Chondrocyte (in vitro differentiated cells): ENCODE data around the gene RALGAPA2. TPM values are rescaled to one million over a fixed set of nuclear protein-coding genes. Genes with fewer than 3 reads are reported as not detected.

Experiments
- DNase-seq: peaks from one replicate; pipeline ENCODE4 v3.0.0; 2021; ENCODE audit warnings: mixed read lengths, low spot score
- H3K27ac Mint-ChIP-seq: one replicate; pipeline ENCODE4 v1.8.0; 2021; ENCODE audit warnings: mild to moderate bottlenecking, moderate library complexity, mixed read lengths; ENCODE audit not compliant: unreplicated experiment
- H3K27me3 Mint-ChIP-seq: 2 replicates; pipeline ENCODE4 v1.8.0; 2021; ENCODE audit warnings: low read depth, mixed read lengths
- H3K36me3 Mint-ChIP-seq: 2 replicates; pipeline ENCODE4 v1.8.0; 2021; ENCODE audit warnings: low read depth, mixed read lengths
- H3K4me1 Mint-ChIP-seq: 2 replicates; pipeline ENCODE4 v1.8.0; 2021; ENCODE audit warnings: low read depth, mild to moderate bottlenecking, mixed read lengths
- H3K4me3 Mint-ChIP-seq: one replicate; pipeline ENCODE4 v1.8.0; 2021; ENCODE audit warnings: mild to moderate bottlenecking, moderate library complexity, mixed read lengths; ENCODE audit not compliant: unreplicated experiment
- H3K9me3 Mint-ChIP-seq: 2 replicates; pipeline ENCODE4 v1.8.0; 2021; ENCODE audit warnings: low read depth, mixed read lengths
- total RNA-seq: library from RNA; stranded (reverse); gene quantifications from 3 replicates; pipeline ENCODE4 v1.2.1, GENCODE V29; 2021
- TF ChIP-seq, protein P1 (sequence below): fragments of 200-600 bp; sonication (generic); IDR thresholded peaks from 2 replicates; pipeline ENCODE4 v1.5.0; 2021; ENCODE audit warnings: antibody characterized with exemption, mild to moderate bottlenecking, moderate library complexity

RALGAPA2 gene
- total RNA-seq, 1 donor from 2014 or later = 9.5 TPM

DNA sequence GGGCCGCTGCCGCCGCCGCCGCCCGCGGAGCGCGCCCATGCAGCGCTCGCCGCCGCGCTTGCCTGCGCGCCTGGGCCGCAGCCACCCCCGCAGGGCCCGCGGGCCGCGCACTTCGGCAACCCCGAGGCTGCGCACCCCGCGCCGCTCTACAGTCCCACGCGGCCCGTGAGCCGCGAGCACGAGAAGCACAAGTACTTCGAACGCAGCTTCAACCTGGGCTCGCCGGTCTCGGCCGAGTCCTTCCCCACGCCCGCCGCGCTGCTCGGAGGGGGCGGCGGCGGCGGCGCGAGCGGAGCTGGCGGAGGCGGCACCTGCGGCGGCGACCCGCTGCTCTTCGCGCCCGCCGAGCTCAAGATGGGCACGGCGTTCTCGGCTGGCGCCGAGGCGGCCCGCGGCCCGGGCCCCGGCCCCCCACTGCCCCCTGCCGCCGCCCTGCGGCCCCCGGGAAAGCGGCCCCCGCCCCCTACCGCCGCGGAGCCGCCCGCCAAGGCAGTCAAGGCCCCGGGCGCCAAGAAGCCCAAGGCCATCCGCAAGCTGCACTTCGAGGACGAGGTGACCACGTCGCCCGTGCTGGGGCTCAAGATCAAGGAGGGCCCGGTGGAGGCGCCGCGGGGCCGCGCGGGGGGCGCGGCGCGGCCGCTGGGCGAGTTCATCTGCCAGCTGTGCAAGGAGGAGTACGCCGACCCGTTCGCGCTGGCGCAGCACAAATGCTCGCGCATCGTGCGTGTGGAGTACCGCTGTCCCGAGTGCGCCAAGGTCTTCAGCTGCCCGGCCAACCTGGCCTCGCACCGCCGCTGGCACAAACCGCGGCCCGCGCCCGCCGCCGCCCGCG is 343.8 kb downstream of the RALGAPA2 start:
- Mint-ChIP-seq H3K4me3 (no peak overlapping the region), H3K27me3 (peaks cover 62% of the 10 kb centered on the region), H3K27ac (no peak overlapping the region), H3K9me3 (no peaks in the 10 kb centered on the region), H3K36me3 (no peaks in the 10 kb centered on the region), H3K4me1 (peaks cover 14% of the 10 kb centered on the region)
- TF ChIP-seq, protein P1, sequence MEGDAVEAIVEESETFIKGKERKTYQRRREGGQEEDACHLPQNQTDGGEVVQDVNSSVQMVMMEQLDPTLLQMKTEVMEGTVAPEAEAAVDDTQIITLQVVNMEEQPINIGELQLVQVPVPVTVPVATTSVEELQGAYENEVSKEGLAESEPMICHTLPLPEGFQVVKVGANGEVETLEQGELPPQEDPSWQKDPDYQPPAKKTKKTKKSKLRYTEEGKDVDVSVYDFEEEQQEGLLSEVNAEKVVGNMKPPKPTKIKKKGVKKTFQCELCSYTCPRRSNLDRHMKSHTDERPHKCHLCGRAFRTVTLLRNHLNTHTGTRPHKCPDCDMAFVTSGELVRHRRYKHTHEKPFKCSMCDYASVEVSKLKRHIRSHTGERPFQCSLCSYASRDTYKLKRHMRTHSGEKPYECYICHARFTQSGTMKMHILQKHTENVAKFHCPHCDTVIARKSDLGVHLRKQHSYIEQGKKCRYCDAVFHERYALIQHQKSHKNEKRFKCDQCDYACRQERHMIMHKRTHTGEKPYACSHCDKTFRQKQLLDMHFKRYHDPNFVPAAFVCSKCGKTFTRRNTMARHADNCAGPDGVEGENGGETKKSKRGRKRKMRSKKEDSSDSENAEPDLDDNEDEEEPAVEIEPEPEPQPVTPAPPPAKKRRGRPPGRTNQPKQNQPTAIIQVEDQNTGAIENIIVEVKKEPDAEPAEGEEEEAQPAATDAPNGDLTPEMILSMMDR = no peak
- no peak for DNase-seq

DNA sequence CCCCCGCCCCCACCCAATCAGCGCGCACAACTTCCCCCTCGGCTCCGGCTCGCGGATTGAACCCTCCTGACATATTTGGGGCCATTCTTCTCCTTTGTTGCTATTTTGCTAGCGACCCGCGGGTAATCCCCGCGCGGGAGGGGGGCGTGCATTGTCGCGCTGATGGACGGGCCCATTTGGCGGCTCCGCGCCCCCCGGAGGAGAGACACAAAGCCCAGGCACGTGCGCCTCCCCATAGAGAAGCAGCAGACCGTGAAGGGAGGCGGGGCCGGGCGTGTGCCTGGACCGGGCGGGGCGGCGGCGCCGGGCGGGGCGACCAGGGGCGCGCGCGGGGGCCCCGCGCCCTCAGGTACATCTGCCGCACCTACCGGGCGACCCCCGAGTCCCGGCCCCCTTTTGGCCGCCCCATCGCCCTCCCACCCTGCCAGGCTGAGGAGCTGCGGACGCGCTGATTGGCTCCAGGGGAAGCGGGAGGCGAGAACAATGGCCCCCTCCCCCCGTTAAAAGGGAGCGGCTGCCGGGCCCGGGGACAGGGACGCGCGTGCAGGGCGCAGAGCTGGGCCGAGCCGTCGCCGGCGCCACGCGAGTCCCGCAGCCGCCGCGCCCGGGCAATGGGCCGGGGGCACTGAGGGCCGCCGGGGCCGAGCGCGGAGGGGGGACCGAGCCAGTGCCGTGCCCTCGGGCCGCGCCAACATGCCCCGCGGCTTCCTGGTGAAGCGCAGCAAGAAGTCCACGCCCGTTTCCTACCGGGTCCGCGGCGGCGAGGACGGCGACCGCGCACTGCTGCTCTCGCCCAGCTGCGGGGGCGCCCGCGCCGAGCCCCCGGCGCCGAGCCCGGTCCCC is 344.6 kb downstream of the RALGAPA2 start, which contains the start of gene INSM1:
TSS of gene INSM1 (plus strand) at position 530 of the 843 bp plus-strand sequence. CDS start at position 694, 164 bp downstream.
- no peak within 1 kb of the TSS for H3K27ac Mint-ChIP-seq
- H3K4me3 Mint-ChIP-seq = peak within 1 kb of the TSS; percentile 49
- peaks cover 62% of the 10 kb centered on the region for H3K27me3 Mint-ChIP-seq
- DNase-seq = no peak
- peaks cover 14% of the 10 kb centered on the region for H3K4me1 Mint-ChIP-seq
- H3K36me3 Mint-ChIP-seq = no peaks in the 10 kb centered on the region
- TF ChIP-seq, protein P1 = no peak
- H3K9me3 Mint-ChIP-seq = no peaks in the 10 kb centered on the region

DNA sequence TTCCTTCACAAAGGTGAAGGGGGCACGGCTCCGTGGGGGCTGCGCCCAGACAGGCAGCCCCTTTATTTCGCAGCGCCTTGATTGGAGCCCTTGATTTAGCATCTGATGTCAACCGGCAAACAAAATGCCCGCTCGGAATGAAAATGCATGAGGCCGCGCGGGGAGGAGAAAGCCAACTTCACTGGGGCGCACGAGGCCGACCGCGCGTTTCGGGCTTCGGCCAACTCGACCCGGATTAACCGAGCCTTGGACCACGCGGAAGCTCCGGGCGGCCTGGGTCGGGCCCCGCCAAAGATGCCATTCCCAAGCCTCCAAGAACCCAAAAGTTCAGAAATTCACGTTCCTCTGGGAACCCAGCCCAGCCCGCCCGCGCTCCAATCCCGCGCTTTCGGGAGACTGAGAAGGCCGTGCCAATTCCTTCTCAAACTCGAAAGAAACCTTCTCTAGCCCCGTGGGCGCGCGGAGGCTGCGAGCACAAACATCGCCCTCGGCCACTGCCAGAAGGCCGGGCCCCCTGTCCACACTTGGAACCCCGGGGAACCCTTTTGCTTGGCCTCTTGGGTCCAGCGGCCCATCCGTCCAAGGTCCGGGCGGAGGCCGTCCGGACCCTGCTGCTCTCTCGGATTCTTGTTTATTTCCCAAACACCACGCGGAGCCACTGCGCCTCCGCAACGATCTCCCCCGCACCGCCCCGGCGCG is 345.4 kb downstream of the RALGAPA2 start:
- peaks cover 62% of the 10 kb centered on the region for H3K27me3 Mint-ChIP-seq
- H3K36me3 Mint-ChIP-seq = no peaks in the 10 kb centered on the region
- H3K27ac Mint-ChIP-seq = no peak overlapping the region
- peaks cover 14% of the 10 kb centered on the region for H3K4me1 Mint-ChIP-seq
- no peaks in the 10 kb centered on the region for H3K9me3 Mint-ChIP-seq
- no peak overlapping the region for H3K4me3 Mint-ChIP-seq
- TF ChIP-seq, protein P1 = no peak
- no peak for DNase-seq

DNA sequence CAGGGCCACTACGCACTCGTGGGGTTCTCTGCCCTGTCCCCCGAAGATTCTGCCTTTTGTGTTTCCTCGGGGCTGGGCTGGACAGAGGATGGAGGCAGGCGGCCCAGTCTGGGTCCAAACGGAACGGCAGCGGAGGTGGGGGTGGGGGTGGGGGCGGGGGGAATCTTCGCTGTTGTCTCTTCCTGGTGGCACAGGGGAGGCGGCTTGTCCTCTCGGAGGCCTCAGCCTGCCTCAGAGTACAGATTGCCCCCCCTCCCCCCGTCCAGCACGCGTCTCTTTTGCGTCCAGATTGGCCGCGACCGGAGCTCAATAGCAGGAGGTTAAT is 345.9 kb downstream of the RALGAPA2 start:
- TF ChIP-seq, protein P1 = no peak
- no peak for DNase-seq
- Mint-ChIP-seq H3K27me3 (peaks cover 62% of the 10 kb centered on the region), H3K27ac (no peak overlapping the region), H3K4me1 (peaks cover 14% of the 10 kb centered on the region), H3K4me3 (no peak overlapping the region), H3K36me3 (no peaks in the 10 kb centered on the region), H3K9me3 (no peaks in the 10 kb centered on the region)
